Renal cortical epithelial cell (primary cell): Measurements from ENCODE around the gene ZBTB38. TPM values are rescaled to one million over a fixed set of nuclear protein-coding genes. Genes with fewer than 3 reads are reported as not detected.

Source experiments
- DNase-seq: peaks from one replicate; pipeline ENCODE4 v3.0.0-alpha.2; 2011; ENCODE audit warnings: low read depth
- total RNA-seq: library from RNA; depleted of rRNA; stranded (reverse); fragments of >200 nt; gene quantifications from 2 replicates; pipeline ENCODE4 v1.2.3, GENCODE V29; 2014

ZBTB38 gene
- 213 and 340 TPM in 2 replicates for total RNA-seq

DNA sequence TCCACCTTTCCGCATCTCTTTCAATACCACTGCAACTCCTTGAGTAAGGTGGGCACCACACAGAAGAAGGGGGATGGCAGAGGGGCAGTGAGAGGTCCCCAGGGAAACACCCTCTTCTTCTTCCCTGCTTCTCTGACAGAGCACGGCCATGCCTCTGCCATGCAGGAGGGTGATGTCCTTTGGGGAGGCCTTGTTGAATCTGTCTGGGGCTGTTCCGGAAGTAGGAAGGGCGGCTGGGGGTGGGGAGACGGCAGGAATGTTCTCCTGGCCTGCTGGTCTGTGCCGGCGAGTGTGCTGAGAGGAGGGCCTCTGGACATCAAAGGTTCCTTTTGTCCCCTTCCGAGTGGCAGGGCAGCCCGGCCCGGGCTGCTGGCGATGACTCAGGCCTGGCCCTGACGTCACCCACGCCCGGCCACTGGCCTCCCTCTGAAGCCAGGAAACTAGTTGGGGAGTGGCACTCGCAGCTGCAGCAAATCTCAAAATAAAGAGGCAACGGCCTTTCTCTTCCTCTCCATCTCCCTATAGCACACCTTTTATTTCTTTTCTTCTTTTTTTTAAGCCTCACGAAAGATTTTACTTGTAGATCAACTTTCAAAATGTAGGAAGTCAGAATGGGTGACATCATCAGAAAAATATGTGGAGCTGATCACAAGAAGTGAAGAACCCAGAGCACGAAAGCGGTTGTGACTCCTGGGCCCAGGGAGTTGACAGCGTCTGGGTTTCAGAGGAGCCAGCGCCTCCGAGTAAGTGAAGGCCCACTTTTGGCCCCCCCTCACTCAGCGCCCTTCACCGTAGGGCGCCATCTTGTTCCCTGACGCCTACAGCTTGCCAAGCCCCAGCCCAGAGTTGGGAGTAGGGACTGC lies at the start of gene ZBTB38:
TSS of gene ZBTB38 (plus strand) at position 443 of the 863 bp plus-strand sequence. CDS start 73,885 bp downstream, outside the sequence.
- peak; percentile 87 for DNase-seq

DNA sequence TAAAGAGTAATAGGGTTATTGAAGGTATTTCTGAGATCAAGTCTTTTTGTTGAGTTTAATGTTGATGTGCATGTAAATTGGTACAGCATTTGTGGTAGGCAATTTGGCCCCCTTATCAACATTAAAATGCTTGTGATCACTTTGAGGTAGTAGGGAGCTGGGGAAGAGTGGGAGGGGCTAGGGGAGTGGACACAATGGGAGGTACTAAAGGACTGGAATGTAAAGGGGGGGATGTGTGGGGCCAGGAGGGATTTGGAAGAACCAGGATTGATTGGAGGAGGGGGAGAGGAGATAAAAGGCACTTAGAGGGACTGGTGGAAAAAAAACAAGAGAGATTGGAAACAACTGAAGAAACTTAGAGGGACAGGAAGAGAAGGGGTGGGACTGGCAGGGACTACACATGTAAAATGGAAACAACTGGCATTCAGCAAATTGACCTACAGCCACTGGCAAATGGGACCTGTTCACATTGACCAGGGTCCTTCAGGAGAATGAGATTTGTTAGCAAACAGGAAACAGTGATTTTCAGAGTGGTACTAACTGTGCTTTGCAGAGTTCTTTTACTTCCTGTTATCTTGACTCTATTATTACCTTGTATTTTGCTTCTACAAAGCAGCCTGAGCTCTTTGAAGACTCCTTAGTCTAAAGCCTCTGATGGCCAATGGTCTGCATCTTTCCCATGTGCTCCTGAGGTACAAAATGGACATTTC lies 47.8 kb upstream of the ZBTB38 start:
- no peak for DNase-seq

GRCh38 chr3:141321109-141321497 lies 47.2 kb upstream of the ZBTB38 start:
- peak; percentile 70 for DNase-seq

GRCh38 chr3:141323936-141324704 lies 44.2 kb upstream of the ZBTB38 start:
- peak; percentile 98 for DNase-seq

DNA sequence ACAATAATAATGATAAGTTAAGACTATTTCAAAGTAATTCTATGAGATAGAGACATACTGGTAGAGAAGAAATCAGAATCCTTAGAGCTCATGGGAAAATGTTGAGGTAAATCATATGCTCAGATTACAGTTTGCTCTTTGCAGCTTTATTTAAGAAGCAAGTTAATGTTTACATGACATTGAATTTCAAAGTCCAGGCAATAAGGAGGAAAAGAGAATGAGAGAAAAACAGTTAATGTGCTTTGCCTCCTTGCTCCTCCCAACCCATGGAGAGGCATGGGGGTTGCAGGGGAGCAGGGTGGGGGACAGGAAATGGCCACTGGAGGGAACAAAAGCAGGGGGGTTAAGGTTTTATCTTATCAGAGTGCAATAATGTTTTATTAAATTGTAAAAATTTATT lies 42.2 kb upstream of the ZBTB38 start:
- peak; percentile 86 for DNase-seq

- DNase-seq, result no peak
Observed at GRCh38 chr3:141326626-141327025, 41.7 kb upstream of the ZBTB38 start.

DNA sequence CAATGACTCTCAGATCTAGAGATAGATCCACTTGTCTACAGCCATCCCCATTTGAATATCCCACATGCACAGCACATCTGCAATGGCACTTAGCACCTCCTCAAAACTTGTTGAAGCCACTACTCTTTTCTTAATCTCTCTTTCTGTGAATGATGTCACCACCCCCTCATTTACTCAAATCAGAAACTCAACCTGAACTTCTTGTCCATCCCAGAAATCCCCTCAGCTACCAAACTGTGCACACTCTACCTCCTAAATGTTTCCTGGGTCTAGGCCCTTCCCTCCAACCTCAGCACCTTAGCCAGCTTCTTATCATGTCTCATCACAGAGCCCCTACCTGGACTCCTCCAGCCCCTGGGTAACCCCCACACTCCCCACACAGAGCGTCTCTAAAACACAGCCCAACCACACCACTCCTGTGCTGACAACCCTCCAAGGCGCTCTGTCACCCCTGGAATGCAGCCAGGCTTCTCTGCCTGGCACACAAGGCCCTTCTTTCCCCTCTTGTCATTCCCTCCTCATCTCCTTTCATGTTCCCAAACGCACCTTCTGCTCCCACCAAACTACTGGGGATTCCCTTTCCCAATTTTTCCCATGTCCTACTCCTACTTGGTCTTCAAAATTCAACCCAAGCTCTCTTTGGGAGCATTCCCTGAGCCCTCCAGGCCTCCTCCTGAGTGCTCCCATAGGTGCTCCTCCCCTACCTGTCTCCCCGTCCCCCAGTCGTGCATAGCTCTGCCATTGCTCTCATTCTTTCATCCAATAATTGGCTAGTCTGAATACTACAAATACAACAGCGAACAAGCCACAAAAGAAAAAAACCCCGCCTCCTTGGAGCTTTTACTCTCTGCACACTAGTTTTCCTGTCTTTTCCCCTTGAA lies 39.8 kb upstream of the ZBTB38 start:
- no peak for DNase-seq

DNA sequence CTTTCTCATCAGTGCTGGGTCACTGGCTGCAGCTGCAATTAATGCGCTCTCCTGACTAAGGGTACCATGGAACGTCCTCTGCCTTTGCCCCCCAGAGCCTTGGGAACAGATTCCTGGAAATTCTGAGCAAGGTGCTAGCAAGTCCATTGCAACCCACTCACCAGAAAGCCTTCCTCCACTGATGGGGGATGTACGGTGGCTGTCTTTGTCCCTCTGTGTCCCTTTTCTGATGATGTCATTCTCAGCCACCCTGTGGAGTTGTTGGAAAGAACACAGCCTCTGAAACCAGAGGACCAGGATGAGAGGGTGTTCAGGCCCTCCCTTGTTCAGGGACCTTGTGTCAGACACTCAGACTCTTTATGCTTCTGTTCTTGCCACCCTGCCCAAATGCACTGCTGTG lies 38.1 kb upstream of the ZBTB38 start:
- no peak for DNase-seq

DNA sequence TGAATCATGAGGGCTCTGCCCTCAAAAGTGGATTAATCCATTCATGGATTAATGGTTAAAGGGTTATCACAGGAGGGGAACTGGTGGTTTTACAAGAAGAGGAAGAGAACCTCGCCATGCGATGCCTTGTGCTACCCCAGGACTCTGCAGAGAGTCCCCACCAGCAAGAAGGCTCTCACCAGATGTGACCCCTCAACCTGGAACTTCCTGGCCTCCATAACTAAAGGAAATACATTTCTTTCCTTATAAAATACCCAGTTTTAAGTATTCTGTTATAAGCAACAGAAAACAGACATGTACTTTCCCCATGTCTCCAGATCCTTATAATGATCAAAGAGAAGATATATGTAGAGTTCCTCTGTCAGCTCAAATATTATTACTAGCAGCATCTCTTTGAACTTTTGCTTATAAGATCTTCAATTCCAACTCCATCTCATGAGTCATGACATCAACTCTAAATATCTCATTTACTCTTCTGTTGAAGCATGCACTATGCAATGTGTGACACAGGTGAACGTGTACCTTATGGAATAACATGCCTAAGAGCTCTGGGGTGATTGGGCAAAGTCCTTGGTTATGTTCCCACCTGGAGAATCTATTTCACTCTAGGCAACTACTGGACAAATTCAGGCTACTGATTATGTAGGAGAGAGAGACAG lies 37.5 kb upstream of the ZBTB38 start:
- no peak for DNase-seq

GRCh38 chr3:141331377-141332318 lies 36.7 kb upstream of the ZBTB38 start:
- peak; percentile 99 for DNase-seq

- no peak for DNase-seq
Observed at GRCh38 chr3:141332416-141332815, 35.9 kb upstream of the ZBTB38 start.

- DNase-seq, result no peak
Observed at GRCh38 chr3:141333836-141334626, 34.3 kb upstream of the ZBTB38 start.

GRCh38 chr3:141334627-141335250 lies 33.6 kb upstream of the ZBTB38 start:
- no peak for DNase-seq

DNA sequence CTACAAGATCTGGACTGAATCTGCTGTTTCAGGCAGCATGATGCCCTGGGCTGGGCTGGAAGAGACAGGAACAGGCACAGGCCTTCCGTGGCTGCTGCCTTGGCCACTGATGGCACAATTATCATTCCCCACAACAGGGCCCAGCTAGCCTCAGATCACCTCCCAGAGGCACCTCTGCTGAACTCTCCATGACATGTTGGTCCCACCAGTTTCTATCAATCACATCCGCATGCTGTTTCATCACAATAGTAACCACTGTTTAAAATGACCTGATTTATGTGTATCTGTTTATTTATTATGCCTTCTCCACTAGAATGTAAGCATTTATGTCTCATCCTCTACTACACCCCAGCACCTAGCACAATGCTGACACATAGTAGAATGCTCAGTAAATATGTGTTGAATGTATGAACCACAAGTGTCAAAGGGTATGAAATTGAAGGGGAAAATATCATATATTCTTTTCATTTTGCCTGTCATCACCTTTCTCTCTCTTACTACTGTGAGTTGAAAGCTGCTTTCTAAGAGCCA lies 32.7 kb upstream of the ZBTB38 start:
- DNase-seq, result no peak

- peak; percentile 91 for DNase-seq
Observed at GRCh38 chr3:141336672-141337522, 31.4 kb upstream of the ZBTB38 start.

GRCh38 chr3:141337523-141337854 lies 30.8 kb upstream of the ZBTB38 start:
- no peak for DNase-seq

DNA sequence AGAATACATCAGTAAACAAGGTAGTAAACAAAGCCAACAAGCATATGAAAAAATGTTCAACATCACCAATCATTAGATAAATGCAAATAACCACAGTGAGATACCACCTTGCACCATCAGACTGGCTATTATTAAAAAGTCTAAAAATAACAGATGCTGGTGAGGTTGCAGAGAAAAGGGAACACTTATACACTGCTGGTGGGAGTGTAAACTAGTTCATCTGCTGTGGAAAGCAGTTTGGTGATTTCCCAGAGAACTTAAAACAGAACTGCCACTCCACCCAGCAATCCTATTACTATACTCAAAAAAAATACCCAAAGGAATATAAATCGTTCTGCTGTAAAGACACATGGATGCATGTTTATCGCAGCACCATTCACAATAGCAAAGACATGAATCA lies 30.3 kb upstream of the ZBTB38 start:
- no peak for DNase-seq
